H9 (cell line): ENCODE data around the gene SGIP1. TPM values are rescaled to one million over a fixed set of nuclear protein-coding genes. Genes with fewer than 3 reads are reported as not detected.

Experiments used
- DNase-seq: peaks from one replicate; pipeline ENCODE4 v3.0.0-alpha.2; 2017
- H2AFZ ChIP-seq: one replicate; pipeline ENCODE4 v1.6.1; 2013; ENCODE audit warnings: mild to moderate bottlenecking, low read length, control low read depth, moderate library complexity
- H2AK5ac ChIP-seq: 2 replicates; pipeline ENCODE4 v1.6.1; 2013; ENCODE audit warnings: low read length, control low read depth, mixed read lengths; ENCODE audit not compliant: insufficient read length
- H2BK120ac ChIP-seq: one replicate; pipeline ENCODE4 v1.6.1; 2013; ENCODE audit warnings: low read depth, mild to moderate bottlenecking, low read length, control low read depth, inconsistent platforms; ENCODE audit not compliant: poor library complexity, severe bottlenecking
- H2BK12ac ChIP-seq: 2 replicates; pipeline ENCODE4 v1.6.1; 2013; ENCODE audit warnings: low read length, control low read depth, mixed read lengths, low read depth; ENCODE audit not compliant: insufficient read length
- H2BK15ac ChIP-seq: 2 replicates; pipeline ENCODE4 v1.6.1; 2013; ENCODE audit warnings: low read depth, low read length, control low read depth
- H2BK20ac ChIP-seq: one replicate; pipeline ENCODE4 v1.6.1; 2013; ENCODE audit warnings: low read depth, mild to moderate bottlenecking, low read length, control low read depth, inconsistent platforms; ENCODE audit not compliant: poor library complexity, severe bottlenecking
- H2BK5ac ChIP-seq: 2 replicates; pipeline ENCODE4 v1.6.1; 2013; ENCODE audit warnings: low read length, control low read depth, mixed read lengths; ENCODE audit not compliant: insufficient read length
- H3K14ac ChIP-seq: 2 replicates; pipeline ENCODE4 v1.6.1; 2013; ENCODE audit warnings: low read length, control low read depth; ENCODE audit not compliant: insufficient read depth
- H3K18ac ChIP-seq: 2 replicates; pipeline ENCODE4 v1.6.1; 2013; ENCODE audit warnings: low read depth, mild to moderate bottlenecking, mixed read lengths, low read length, control low read depth; ENCODE audit not compliant: insufficient read length
- H3K23ac ChIP-seq: 2 replicates; pipeline ENCODE4 v1.6.1; 2013; ENCODE audit warnings: low read length, control low read depth, mixed read lengths, low read depth; ENCODE audit not compliant: insufficient read length
- H3K23me2 ChIP-seq: 2 replicates; pipeline ENCODE4 v1.6.1; 2013; ENCODE audit warnings: low read depth, mild to moderate bottlenecking, mixed read lengths, low read length, control low read depth; ENCODE audit not compliant: insufficient read length, poor library complexity, severe bottlenecking
- H3K27ac ChIP-seq: 2 replicates; pipeline ENCODE4 v1.5.1; 2013; ENCODE audit warnings: low read length, control low read depth, mixed read lengths, low read depth; ENCODE audit not compliant: insufficient read length
- H3K27me3 ChIP-seq: 2 replicates; pipeline ENCODE4 v1.6.1; 2013; ENCODE audit warnings: low read length, control low read depth, inconsistent platforms; ENCODE audit not compliant: insufficient read depth
- H3K4ac ChIP-seq: 2 replicates; pipeline ENCODE4 v1.6.1; 2013; ENCODE audit warnings: low read depth, mild to moderate bottlenecking, control low read depth, inconsistent platforms, low read length, moderate library complexity
- H3K4me1 ChIP-seq: 2 replicates; pipeline ENCODE4 v1.6.1; 2013; ENCODE audit warnings: low read length, control low read depth, inconsistent platforms; ENCODE audit not compliant: insufficient read depth
- H3K4me2 ChIP-seq: 2 replicates; pipeline ENCODE4 v1.6.1; 2013; ENCODE audit warnings: low read length, control low read depth, mixed read lengths; ENCODE audit not compliant: insufficient read length, insufficient read depth
- H3K56ac ChIP-seq: 2 replicates; pipeline ENCODE4 v1.6.1; 2013; ENCODE audit warnings: low read depth, mild to moderate bottlenecking, mixed read lengths, low read length, control low read depth; ENCODE audit not compliant: insufficient read length
- H3K79me1 ChIP-seq: 2 replicates; pipeline ENCODE4 v1.6.1; 2013; ENCODE audit warnings: low read depth, mild to moderate bottlenecking, moderate library complexity, low read length, control low read depth, inconsistent platforms; ENCODE audit not compliant: insufficient read depth, poor library complexity, severe bottlenecking
- H3K79me2 ChIP-seq: 2 replicates; pipeline ENCODE4 v1.6.1; 2013; ENCODE audit warnings: low read length, control low read depth, inconsistent platforms; ENCODE audit not compliant: insufficient read depth
- H3K9ac ChIP-seq: 2 replicates; pipeline ENCODE4 v1.6.1; 2013; ENCODE audit warnings: low read length, control low read depth, mixed read lengths; ENCODE audit not compliant: insufficient read length; ENCODE audit errors: extremely low read depth
- H3K9me3 ChIP-seq: one replicate; pipeline ENCODE4 v1.6.1; 2013; ENCODE audit warnings: low read depth, low read length, inconsistent platforms; ENCODE audit not compliant: control insufficient read depth
- H3T11ph ChIP-seq: one replicate; pipeline ENCODE4 v1.6.1; 2013; ENCODE audit warnings: mild to moderate bottlenecking, low read length, control low read depth, inconsistent platforms
- H4K20me1 ChIP-seq: one replicate; pipeline ENCODE4 v1.6.1; 2013; ENCODE audit not compliant: control insufficient read depth, insufficient read length, insufficient read depth
- H4K5ac ChIP-seq: 2 replicates; pipeline ENCODE4 v1.6.1; 2013; ENCODE audit warnings: low read depth, mild to moderate bottlenecking, mixed read lengths, low read length, control low read depth; ENCODE audit not compliant: insufficient read length
- H4K8ac ChIP-seq: replicated peaks from 2 replicates; pipeline ENCODE4 v1.6.1; 2013; ENCODE audit warnings: low read length, control low read depth, mixed read lengths, low read depth; ENCODE audit not compliant: insufficient read length
- H4K91ac ChIP-seq: 2 replicates; pipeline ENCODE4 v1.6.1; 2013; ENCODE audit warnings: low read depth, mild to moderate bottlenecking, moderate library complexity, mixed read lengths, low read length, control low read depth; ENCODE audit not compliant: insufficient read length
- H3K27ac Mint-ChIP-seq, 3 experiments: 2 replicates in 2 of 3; 3 replicates in 1 of 3; pipeline ENCODE4 v1.8.0; 2020 to 2021; ENCODE audit warnings: mixed read lengths in 3 of 3, mild to moderate bottlenecking in 1 of 3, moderate library complexity in 1 of 3
- H3K27me3 Mint-ChIP-seq: 2 replicates; pipeline ENCODE4 v1.8.0; 2021; ENCODE audit warnings: low read depth, mild to moderate bottlenecking, moderate library complexity, mixed read lengths
- H3K36me3 Mint-ChIP-seq, 3 experiments: 2 replicates in 2 of 3; 3 replicates in 1 of 3; pipeline ENCODE4 v1.8.0; 2020 to 2021; ENCODE audit warnings: low read depth in 3 of 3, mixed read lengths in 3 of 3; ENCODE audit not compliant: insufficient read depth in 1 of 3
- H3K4me1 Mint-ChIP-seq, 2 experiments: 2 replicates each; pipeline ENCODE4 v1.8.0; 2020; ENCODE audit warnings: mixed read lengths in 2 of 2
- H3K4me3 Mint-ChIP-seq, 2 experiments: 2 replicates in 1 of 2; 3 replicates in 1 of 2; pipeline ENCODE4 v1.8.0; 2020 to 2021; ENCODE audit warnings: mild to moderate bottlenecking in 2 of 2, mixed read lengths in 2 of 2, moderate library complexity in 1 of 2
- H3K9me3 Mint-ChIP-seq, 2 experiments: 2 replicates in 1 of 2; 3 replicates in 1 of 2; pipeline ENCODE4 v1.8.0; 2020; ENCODE audit warnings: mild to moderate bottlenecking in 2 of 2, mixed read lengths in 2 of 2, moderate library complexity in 1 of 2
- CTCF ChIP-seq: fragments of 200-600 bp; sonication (generic); conservative IDR thresholded peaks from 3 replicates; pipeline ENCODE4 v1.8.0; 2021; ENCODE audit warnings: antibody characterized with exemption, mild to moderate bottlenecking
- WGBS: extraction: QIAGEN DNeasy Blood & Tissue Kit; methylation state at CpG from one replicate; pipeline ENCODE4 v1.1.7; 2013; ENCODE audit warnings: missing lambda C conversion rate, low lambda C conversion rate, mixed read lengths; ENCODE audit not compliant: insufficient read length; ENCODE audit errors: extremely low coverage; 5-methylcytosine and 5-hydroxymethylcytosine counted together
- total RNA-seq: library from RNA; stranded (reverse); gene quantifications from 2 replicates; pipeline ENCODE4 v1.2.1, GENCODE V29; 2021

The SGIP1 gene
- total RNA-seq, 1 experiment from 2014 or later, result 1.5 TPM

DNA sequence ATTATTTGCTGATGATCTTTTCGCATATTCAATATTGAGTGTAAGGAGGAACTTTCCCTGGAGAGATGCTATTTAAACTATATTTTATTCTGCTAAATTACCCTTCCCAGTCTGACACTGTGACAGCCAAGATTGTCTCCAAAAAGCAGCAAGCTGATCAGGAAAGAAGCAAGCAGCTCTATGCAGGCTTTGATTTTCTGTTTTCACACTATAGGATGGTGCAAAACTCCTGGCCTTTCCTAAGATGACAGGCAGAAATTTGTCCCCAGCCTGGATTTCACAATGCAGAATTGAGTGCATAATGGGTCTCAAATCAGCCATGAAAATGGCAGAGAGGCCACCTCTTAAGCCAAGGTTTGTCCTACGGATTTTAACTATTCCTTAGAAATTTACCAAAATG, 1.1 kb downstream of the SGIP1 start:
- H2AK5ac ChIP-seq, result no peak overlapping the region
- no peak overlapping the region for H3K27ac ChIP-seq
- no peak overlapping the region for H3K18ac ChIP-seq
- Mint-ChIP-seq H3K36me3 (no peaks in the 10 kb centered on the region), H3K27me3 (peaks cover 41% of the 10 kb centered on the region), H3K27ac (no peak overlapping the region), H3K9me3 (no peaks in the 10 kb centered on the region), H3K4me3 (no peak overlapping the region), H3K4me1 (peaks cover 22 to 28% of the 10 kb centered on the region in 2 experiments)
- H3K23ac ChIP-seq, result no peak overlapping the region
- no peak overlapping the region for H4K91ac ChIP-seq
- no peak overlapping the region for H3K4me2 ChIP-seq
- no peak overlapping the region for H2BK15ac ChIP-seq
- H2AFZ ChIP-seq, result no peak overlapping the region
- no peaks in the 10 kb centered on the region for H3K9me3 ChIP-seq
- no peak for DNase-seq
- H4K5ac ChIP-seq, result no peak overlapping the region
- no peak overlapping the region for H2BK5ac ChIP-seq
- no peaks in the 10 kb centered on the region for H4K20me1 ChIP-seq
- H2BK12ac ChIP-seq, result no peak overlapping the region
- H3K79me1 ChIP-seq, result no peaks in the 10 kb centered on the region
- no peak overlapping the region for H3T11ph ChIP-seq
- H2BK20ac ChIP-seq, result no peak overlapping the region
- peaks cover 4% of the 10 kb centered on the region; the same call in 1 of the 2 replicates for H3K27me3 ChIP-seq
- TF ChIP-seq CTCF, result no peak
- no peak overlapping the region for H3K4ac ChIP-seq
- no peak overlapping the region for H2BK120ac ChIP-seq
- H4K8ac ChIP-seq, result no peak overlapping the region
- no peak overlapping the region for H3K14ac ChIP-seq
- no peak overlapping the region for H3K9ac ChIP-seq
- H3K23me2 ChIP-seq, result peaks cover 13% of the 10 kb centered on the region
- WGBS, result no CpG with 5 or more reads among the region's 2 CpGs
- H3K56ac ChIP-seq, result no peak overlapping the region
- H3K4me1 ChIP-seq, result no peaks in the 10 kb centered on the region; the same call in 1 of the 2 replicates
- H3K79me2 ChIP-seq, result no peaks in the 10 kb centered on the region
